Putamen (tissue), 1 donor: Measurements from ENCODE around the gene RPS8.
A peak's percentile ranks its signal among the peaks of the same experiment; 100 is the strongest.
"Not testable (repeated sequence)": the region's sequence is repeated elsewhere in the genome, so short reads cannot be mapped to it uniquely, and the experiment has no call there.

Experiments
- DNase-seq: peaks from one replicate; pipeline ENCODE4 v3.0.0-alpha.2; 2016; ENCODE audit warnings: low spot score

Gene RPS8

GRCh38 chr1:44775078-44775929 is at the start of gene RPS8:
Gene RPS8 (plus strand): TSS chr1:44775540. CDS start chr1:44775597, 57 bp downstream.
- DNase-seq: peak; percentile 93

- DNase-seq: peak; percentile 95
Measured at GRCh38 chr1:44730741-44731512, 44.4 kb upstream of the RPS8 start, which contains the start of gene RNU5D-1. Gene RNU5D-1 (minus strand): TSS chr1:44731170.

- DNase-seq: no peak
Measured at GRCh38 chr1:44733365-44733764, 42.0 kb upstream of the RPS8 start.

GRCh38 chr1:44733784-44734183 is 41.6 kb upstream of the RPS8 start:
- no peak for DNase-seq

- DNase-seq: no peak
Measured at GRCh38 chr1:44735992-44736391, 39.3 kb upstream of the RPS8 start.

- DNase-seq: not testable (repeated sequence)
Measured at GRCh38 chr1:44738953-44739306, 36.4 kb upstream of the RPS8 start.

GRCh38 chr1:44739307-44740178 is 35.8 kb upstream of the RPS8 start, which contains the start of gene KIF2C:
Gene KIF2C (plus strand): TSS chr1:44739837. CDS start chr1:44739933, 96 bp downstream.
- peak; percentile 96 for DNase-seq

- DNase-seq: no peak
Measured at GRCh38 chr1:44740179-44740617, 35.1 kb upstream of the RPS8 start.

GRCh38 chr1:44743211-44743610 is 32.1 kb upstream of the RPS8 start:
- no peak for DNase-seq

GRCh38 chr1:44747878-44748277 is 27.5 kb upstream of the RPS8 start:
- no peak for DNase-seq

GRCh38 chr1:44757420-44757819 is 17.9 kb upstream of the RPS8 start:
- no peak for DNase-seq

- DNase-seq: no peak
Measured at GRCh38 chr1:44759077-44759476, 16.3 kb upstream of the RPS8 start.

- no peak for DNase-seq
Measured at GRCh38 chr1:44760876-44761275, 14.5 kb upstream of the RPS8 start.

GRCh38 chr1:44766421-44766820 is 8.9 kb upstream of the RPS8 start:
- not testable (repeated sequence) for DNase-seq

- no peak for DNase-seq
Measured at GRCh38 chr1:44775930-44776729, 790 bp downstream of the RPS8 start.

GRCh38 chr1:44776730-44777068 is 1.4 kb downstream of the RPS8 start:
- no peak for DNase-seq

GRCh38 chr1:44777547-44777946 is 2.2 kb downstream of the RPS8 start:
- no peak for DNase-seq

GRCh38 chr1:44777969-44778635 is 2.8 kb downstream of the RPS8 start:
- no peak for DNase-seq

GRCh38 chr1:44778705-44779576 is 3.6 kb downstream of the RPS8 start:
- no peak for DNase-seq
